Measurements from ENCODE around the gene NXPE2.
A peak's percentile ranks its signal among the peaks of the same experiment; 100 is the strongest.

NXPE2 gene

GRCh38 chr11:114709960-114710359 lies 31.6 kb downstream of the NXPE2 start:
- DNase-seq (ENCODE audit: insufficient read length, low spot score) (no peak), FAIRE-seq (no peak)
- TF ChIP-seq CTCF (IDR thresholded peaks at IDR 0.05; ENCODE audit: insufficient read depth, missing control alignments): no peak

GRCh38 chr11:114713756-114714155 lies 35.4 kb downstream of the NXPE2 start:
- no peak for TF ChIP-seq CTCF (IDR thresholded peaks at IDR 0.05; ENCODE audit: insufficient read depth, missing control alignments)
- FAIRE-seq (no peak), DNase-seq (ENCODE audit: insufficient read length, low spot score) (no peak)

GRCh38 chr11:114719562-114719961 lies 41.2 kb downstream of the NXPE2 start:
- no peak for DNase-seq (ENCODE audit: insufficient read length, low spot score)
- TF ChIP-seq CTCF (IDR thresholded peaks at IDR 0.05; ENCODE audit: insufficient read depth, missing control alignments): no peak
- no peak for FAIRE-seq

- FAIRE-seq (no peak), DNase-seq (ENCODE audit: insufficient read length, low spot score) (no peak)
- no peak for TF ChIP-seq CTCF (IDR thresholded peaks at IDR 0.05; ENCODE audit: insufficient read depth, missing control alignments)
Observed at GRCh38 chr11:114724916-114725524, 46.7 kb downstream of the NXPE2 start.

GRCh38 chr11:114725623-114726022 lies 47.3 kb downstream of the NXPE2 start:
- DNase-seq (ENCODE audit: insufficient read length, low spot score) (no peak), FAIRE-seq (no peak)
- no peak for TF ChIP-seq CTCF (IDR thresholded peaks at IDR 0.05; ENCODE audit: insufficient read depth, missing control alignments)

- DNase-seq (ENCODE audit: insufficient read length, low spot score) (no peak), FAIRE-seq (no peak)
- TF ChIP-seq CTCF (IDR thresholded peaks at IDR 0.05; ENCODE audit: insufficient read depth, missing control alignments): no peak
Observed at GRCh38 chr11:114736806-114737205, 58.5 kb downstream of the NXPE2 start.

- DNase-seq (ENCODE audit: insufficient read length, low spot score) (no peak), FAIRE-seq (peak; percentile 16)
- TF ChIP-seq CTCF (IDR thresholded peaks at IDR 0.05; ENCODE audit: insufficient read depth, missing control alignments): peak; percentile 89
Observed at GRCh38 chr11:114738954-114739353, 60.6 kb downstream of the NXPE2 start.

Measured in D721Med (cell line).